Peyer's patch (tissue), 4 donors: ENCODE measurements around the gene KIRREL3. TPM values are rescaled to one million over a fixed set of nuclear protein-coding genes. Genes with fewer than 3 reads are reported as not detected.

Experiments
- DNase-seq, 3 donors: peaks; one replicate each; pipeline ENCODE4 v3.0.0-alpha.2; 2017 to 2019
- H3K27ac ChIP-seq, 4 donors: fragments of 200-600 bp; sonication (generic); one replicate each; pipeline ENCODE4 v1.5.1; 2016 to 2019
- H3K27me3 ChIP-seq, 2 donors: fragments of 200-600 bp; sonication (generic); one replicate each; pipeline ENCODE4 v1.5.1; 2019
- H3K36me3 ChIP-seq, 3 donors: fragments of 200-600 bp; sonication (generic); one replicate each; pipeline ENCODE4 v1.5.1; 2016 to 2019
- H3K4me1 ChIP-seq, 4 donors: fragments of 200-600 bp; sonication (generic); one replicate each; pipeline ENCODE4 v1.5.1; 2016 to 2019
- H3K4me3 ChIP-seq, 4 donors: fragments of 200-600 bp; sonication (generic); 1 replicate in 3 of 4; 2 replicates in 1 of 4; pipeline ENCODE4 v1.5.1; 2016 to 2019; ENCODE audit warnings: mild to moderate bottlenecking in 1 of 4
- H3K9me3 ChIP-seq, 4 donors: fragments of 200-600 bp; sonication (generic); one replicate each; pipeline ENCODE4 v1.5.1; 2016 to 2019; ENCODE audit warnings: mild to moderate bottlenecking in 1 of 4
- POLR2A ChIP-seq, 2 donors: fragments of 450-650 bp; IDR thresholded peaks; one replicate each; pipeline ENCODE4 v1.5.1; 2017; ENCODE audit warnings: antibody characterized with exemption in 2 of 2, mild to moderate bottlenecking in 2 of 2, moderate library complexity in 2 of 2
- total RNA-seq, 4 donors: library from RNA; depleted of rRNA; stranded (reverse); fragments of >200 nt; gene quantifications; one replicate each; pipeline ENCODE4 v1.1.0, GENCODE V29; 2016
- TF ChIP-seq, protein P1 (sequence below), 6 experiments: fragments of 450-650 bp in 4 of 6; fragments of 200-600 bp in 2 of 6; sonication (generic) in 1 of 6; IDR thresholded peaks; one replicate each; pipeline ENCODE4 v1.5.1; 2017 to 2019; ENCODE audit warnings: antibody characterized with exemption in 6 of 6, mild to moderate bottlenecking in 3 of 6, moderate library complexity in 1 of 6

The KIRREL3 gene
- total RNA-seq, 4 donors from 2014 or later, result 0.83 TPM; not detected in 3

DNA sequence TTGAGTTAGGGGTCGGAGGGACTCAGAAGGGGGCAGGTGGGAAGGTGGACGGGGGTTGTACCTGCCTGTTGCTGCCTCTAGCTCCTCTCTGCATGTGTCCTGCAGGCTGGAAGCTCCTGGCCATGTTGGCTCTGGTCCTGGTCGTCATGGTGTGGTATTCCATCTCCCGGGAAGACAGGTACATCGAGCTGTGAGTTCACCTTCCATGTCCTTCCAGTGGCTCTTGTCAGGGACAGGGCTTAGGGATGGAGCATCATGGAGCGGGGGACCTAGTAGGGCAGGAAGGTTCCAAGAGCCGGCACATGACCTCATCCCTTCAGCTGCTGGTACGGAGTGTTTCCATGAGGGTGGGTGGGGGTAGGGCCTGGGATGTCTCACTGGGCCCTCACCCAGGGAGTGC, 594.2 kb downstream of the KIRREL3 start:
- no peak overlapping the region for H3K4me3 ChIP-seq

DNA sequence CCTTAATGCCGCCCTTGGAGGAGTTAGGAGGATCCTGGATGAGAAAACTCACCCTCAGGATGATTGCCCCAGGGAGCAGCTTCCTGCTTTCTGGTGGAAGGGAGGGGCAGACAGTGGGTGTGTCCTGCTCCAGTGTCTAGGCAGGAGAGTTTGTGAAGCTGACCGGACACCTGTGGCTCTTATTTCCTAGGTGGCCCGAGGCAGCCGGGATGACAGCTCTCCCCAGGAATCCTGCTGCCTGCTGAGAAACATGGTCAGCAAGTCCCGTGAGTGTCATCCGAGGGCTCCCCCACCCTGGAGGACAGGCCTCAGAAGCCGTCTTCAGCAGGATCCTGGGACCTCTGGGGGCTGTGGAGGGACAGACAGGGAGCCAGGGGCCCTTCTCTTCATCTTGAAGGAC, 594.7 kb downstream of the KIRREL3 start:
- Histone ChIP-seq H3K9me3 (no peaks in the 10 kb centered on the region), H3K4me1 (no peaks in the 10 kb centered on the region), H3K27me3 (no peaks in the 10 kb centered on the region), H3K4me3 (no peak overlapping the region), H3K36me3 (peaks cover 0 to 4% (median 0%) of the 10 kb centered on the region in 3 donors), H3K27ac (no peak overlapping the region)
- DNase-seq, result no peak
- no peak for TF ChIP-seq POLR2A (IDR thresholded peaks at IDR 0.05)
- TF ChIP-seq, protein P1, sequence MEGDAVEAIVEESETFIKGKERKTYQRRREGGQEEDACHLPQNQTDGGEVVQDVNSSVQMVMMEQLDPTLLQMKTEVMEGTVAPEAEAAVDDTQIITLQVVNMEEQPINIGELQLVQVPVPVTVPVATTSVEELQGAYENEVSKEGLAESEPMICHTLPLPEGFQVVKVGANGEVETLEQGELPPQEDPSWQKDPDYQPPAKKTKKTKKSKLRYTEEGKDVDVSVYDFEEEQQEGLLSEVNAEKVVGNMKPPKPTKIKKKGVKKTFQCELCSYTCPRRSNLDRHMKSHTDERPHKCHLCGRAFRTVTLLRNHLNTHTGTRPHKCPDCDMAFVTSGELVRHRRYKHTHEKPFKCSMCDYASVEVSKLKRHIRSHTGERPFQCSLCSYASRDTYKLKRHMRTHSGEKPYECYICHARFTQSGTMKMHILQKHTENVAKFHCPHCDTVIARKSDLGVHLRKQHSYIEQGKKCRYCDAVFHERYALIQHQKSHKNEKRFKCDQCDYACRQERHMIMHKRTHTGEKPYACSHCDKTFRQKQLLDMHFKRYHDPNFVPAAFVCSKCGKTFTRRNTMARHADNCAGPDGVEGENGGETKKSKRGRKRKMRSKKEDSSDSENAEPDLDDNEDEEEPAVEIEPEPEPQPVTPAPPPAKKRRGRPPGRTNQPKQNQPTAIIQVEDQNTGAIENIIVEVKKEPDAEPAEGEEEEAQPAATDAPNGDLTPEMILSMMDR (IDR thresholded peaks at IDR 0.05), result no peak

More for the DNA sequence above, 594.2 kb downstream of the KIRREL3 start:
- Histone ChIP-seq H3K27ac (no peak overlapping the region), H3K9me3 (no peaks in the 10 kb centered on the region), H3K4me1 (no peaks in the 10 kb centered on the region), H3K27me3 (no peaks in the 10 kb centered on the region), H3K36me3 (peaks cover 0 to 4% (median 0%) of the 10 kb centered on the region in 3 donors)
- DNase-seq, result no peak
- TF ChIP-seq POLR2A (IDR thresholded peaks at IDR 0.05), result no peak
- TF ChIP-seq, protein P1 (IDR thresholded peaks at IDR 0.05), result no peak

GRCh38 chr11:126405374-126405773, 595.2 kb downstream of the KIRREL3 start:
- Histone ChIP-seq H3K36me3 (peaks cover 0 to 4% (median 0%) of the 10 kb centered on the region in 3 donors), H3K4me3 (no peak overlapping the region), H3K4me1 (no peaks in the 10 kb centered on the region), H3K27ac (no peak overlapping the region), H3K27me3 (no peaks in the 10 kb centered on the region), H3K9me3 (no peaks in the 10 kb centered on the region)
- no peak for DNase-seq
- TF ChIP-seq POLR2A (IDR thresholded peaks at IDR 0.05), result no peak
- TF ChIP-seq, protein P1 (IDR thresholded peaks at IDR 0.05), result no peak

GRCh38 chr11:126404367-126404766, 596.2 kb downstream of the KIRREL3 start:
- no peak overlapping the region for H3K4me3 ChIP-seq
- H3K27me3 ChIP-seq, result no peaks in the 10 kb centered on the region
- no peaks in the 10 kb centered on the region for H3K4me1 ChIP-seq
- H3K27ac ChIP-seq, result no peak overlapping the region
- H3K9me3 ChIP-seq, result no peaks in the 10 kb centered on the region
- peaks cover 0 to 4% (median 0%) of the 10 kb centered on the region in 3 donors for H3K36me3 ChIP-seq
- TF ChIP-seq, protein P1 (IDR thresholded peaks at IDR 0.05), result no peak
- no peak for DNase-seq

GRCh38 chr11:126403658-126404057, 596.9 kb downstream of the KIRREL3 start:
- TF ChIP-seq, protein P1 (IDR thresholded peaks at IDR 0.05), result no peak
- no peak for TF ChIP-seq POLR2A (IDR thresholded peaks at IDR 0.05)
- Histone ChIP-seq H3K9me3 (no peaks in the 10 kb centered on the region), H3K27me3 (no peaks in the 10 kb centered on the region), H3K36me3 (peaks cover 0 to 4% (median 0%) of the 10 kb centered on the region in 3 donors), H3K4me3 (no peak overlapping the region), H3K27ac (no peak overlapping the region), H3K4me1 (no peaks in the 10 kb centered on the region)
- no peak for DNase-seq

GRCh38 chr11:126403022-126403581, 597.5 kb downstream of the KIRREL3 start:
- TF ChIP-seq, protein P1 (IDR thresholded peaks at IDR 0.05), result no peak
- no peak for TF ChIP-seq POLR2A (IDR thresholded peaks at IDR 0.05)
- Histone ChIP-seq H3K4me1 (no peaks in the 10 kb centered on the region), H3K27me3 (no peaks in the 10 kb centered on the region), H3K9me3 (no peaks in the 10 kb centered on the region), H3K4me3 (no peak overlapping the region), H3K36me3 (no peaks in the 10 kb centered on the region), H3K27ac (no peak overlapping the region)
- no peak for DNase-seq
